ENCODE measurements around the gene THAP7.

- peak in 1 of 2 donors; percentile 90 for TF ChIP-seq POLR2A (IDR thresholded peaks at IDR 0.05)
- peak; percentile 38 to 83 (median 60) for TF ChIP-seq CTCF (IDR thresholded peaks at IDR 0.05)
Measured at GRCh38 chr22:20981787-20982562, 19.9 kb downstream of the THAP7 start, which contains the start of gene LZTR1.
